WTC11 (cell line): ENCODE results near the gene TMEM88. TPM values are rescaled to one million over a fixed set of nuclear protein-coding genes. Genes with fewer than 3 reads are reported as not detected.

Source experiments
- ATAC-seq: fragments of 200-7000 bp; cut with Tn5 transposase; 2 replicates; pipeline ENCODE4 v1.10.0; 2021; ENCODE audit warnings: mild to moderate bottlenecking, moderate library complexity
- CTCF ChIA-PET: fragments of 300-600 bp; sonication (Branson Sonifier 250); formaldehyde crosslinking; loops from one replicate; lab custom pipeline; 2021; ENCODE audit warnings: antibody characterized with exemption; lab: Charles Lee
- POLR2A ChIA-PET: fragments of 350-600 bp; sonication (Branson Sonifier 250); formaldehyde crosslinking; loops from one replicate; lab custom pipeline; 2021; ENCODE audit warnings: antibody characterized with exemption; lab: Charles Lee
- DNase-seq: peaks from one replicate; pipeline ENCODE4 v3.0.0; 2021; ENCODE audit warnings: low spot score
- H3K27ac Mint-ChIP-seq: 2 replicates; pipeline ENCODE4 v1.8.0; 2021; ENCODE audit warnings: mixed read lengths
- H3K27me3 Mint-ChIP-seq: 2 replicates; pipeline ENCODE4 v1.8.0; 2021; ENCODE audit warnings: low read depth, mild to moderate bottlenecking, moderate library complexity, mixed read lengths
- H3K36me3 Mint-ChIP-seq: 2 replicates; pipeline ENCODE4 v1.8.0; 2021; ENCODE audit warnings: mixed read lengths
- H3K4me1 Mint-ChIP-seq: 2 replicates; pipeline ENCODE4 v1.8.0; 2022; ENCODE audit warnings: mixed read lengths
- H3K4me3 Mint-ChIP-seq: 2 replicates; pipeline ENCODE4 v1.8.0; 2021; ENCODE audit warnings: mild to moderate bottlenecking, moderate library complexity, mixed read lengths
- H3K9me3 Mint-ChIP-seq: 2 replicates; pipeline ENCODE4 v1.8.0; 2021; ENCODE audit warnings: mixed read lengths
- ARID4B ChIP-seq: sonication (generic); formaldehyde crosslinking; IDR thresholded peaks from 2 replicates; pipeline ENCODE4 v1.8.0; 2023; ENCODE audit warnings: missing genetic modification reagents, mild to moderate bottlenecking, borderline replicate concordance
- ETV6 ChIP-seq: sonication (generic); formaldehyde crosslinking; IDR thresholded peaks from 2 replicates; pipeline ENCODE4 v1.8.1; 2022; ENCODE audit warnings: mild to moderate bottlenecking, missing genetic modification reagents
- FOXJ3 ChIP-seq: sonication (generic); formaldehyde crosslinking; IDR thresholded peaks from 2 replicates; pipeline ENCODE4 v1.9.0; 2021; ENCODE audit warnings: missing genetic modification reagents, mild to moderate bottlenecking, borderline replicate concordance
- GRHL2 ChIP-seq: fragments of 250-450 bp; sonication (Bioruptor Pico); IDR thresholded peaks from 2 replicates; pipeline ENCODE4 v1.8.0; 2022; ENCODE audit warnings: mild to moderate bottlenecking, moderate library complexity; ENCODE audit not compliant: insufficient replicate concordance, severe bottlenecking
- HMGXB4 ChIP-seq: sonication (generic); formaldehyde crosslinking; IDR thresholded peaks from 2 replicates; pipeline ENCODE4 v1.8.1; 2023; ENCODE audit warnings: mild to moderate bottlenecking, moderate library complexity, missing genetic modification reagents
- IRF1 ChIP-seq: sonication (generic); formaldehyde crosslinking; IDR thresholded peaks from 2 replicates; pipeline ENCODE4 v1.8.0; 2023; ENCODE audit warnings: missing genetic modification reagents
- KAT7 ChIP-seq: sonication (generic); formaldehyde crosslinking; IDR thresholded peaks from 2 replicates; pipeline ENCODE4 v1.8.1; 2023; ENCODE audit warnings: missing genetic modification reagents, mild to moderate bottlenecking, borderline replicate concordance
- MAX ChIP-seq: sonication (generic); formaldehyde crosslinking; IDR thresholded peaks from 2 replicates; pipeline ENCODE4 v1.8.0; 2022; ENCODE audit warnings: mild to moderate bottlenecking, missing genetic modification reagents
- MYBL2 ChIP-seq: sonication (generic); formaldehyde crosslinking; IDR thresholded peaks from 2 replicates; pipeline ENCODE4 v1.8.1; 2023; ENCODE audit warnings: mild to moderate bottlenecking, moderate library complexity, missing genetic modification reagents
- NR2C2 ChIP-seq: sonication (generic); formaldehyde crosslinking; IDR thresholded peaks from 2 replicates; pipeline ENCODE4 v1.8.0; 2022; ENCODE audit warnings: mild to moderate bottlenecking, missing genetic modification reagents
- PREB ChIP-seq: sonication (generic); formaldehyde crosslinking; IDR thresholded peaks from 2 replicates; pipeline ENCODE4 v1.8.1; 2022; ENCODE audit warnings: mild to moderate bottlenecking, missing genetic modification reagents, moderate library complexity, borderline replicate concordance
- SOX15 ChIP-seq: fragments of 250-450 bp; sonication (Bioruptor Pico); IDR thresholded peaks from 2 replicates; pipeline ENCODE4 v1.9.0; 2021; ENCODE audit warnings: mild to moderate bottlenecking
- USF1 ChIP-seq: sonication (generic); formaldehyde crosslinking; IDR thresholded peaks from 2 replicates; pipeline ENCODE4 v1.8.0; 2022; ENCODE audit warnings: mild to moderate bottlenecking, missing genetic modification reagents
- USF2 ChIP-seq: sonication (generic); formaldehyde crosslinking; IDR thresholded peaks from 2 replicates; pipeline ENCODE4 v1.8.1; 2023; ENCODE audit warnings: mild to moderate bottlenecking, missing genetic modification reagents, moderate library complexity
- ZBTB43 ChIP-seq: sonication (generic); formaldehyde crosslinking; IDR thresholded peaks from 2 replicates; pipeline ENCODE4 v1.8.1; 2023; ENCODE audit warnings: mild to moderate bottlenecking, missing genetic modification reagents
- ZMAT4 ChIP-seq: fragments of 250-450 bp; sonication (Bioruptor Pico); IDR thresholded peaks from 2 replicates; pipeline ENCODE4 v1.9.0; 2021; ENCODE audit warnings: mild to moderate bottlenecking
- ZNF423 ChIP-seq: fragments of 250-450 bp; sonication (Bioruptor Pico); IDR thresholded peaks from 2 replicates; pipeline ENCODE4 v2.1.2; 2022; ENCODE audit warnings: mild to moderate bottlenecking, moderate library complexity
- ZNF425 ChIP-seq: fragments of 250-450 bp; sonication (Bioruptor Pico); conservative IDR thresholded peaks from 2 replicates; pipeline ENCODE4 v1.9.0; 2021; ENCODE audit warnings: mild to moderate bottlenecking
- total RNA-seq: library from RNA; stranded (reverse); gene quantifications from 3 replicates; pipeline ENCODE4 v1.2.3, GENCODE V29; 2021

Gene TMEM88
- total RNA-seq, 1 experiment from 2014 or later = 2.9 TPM

GRCh38 chr17:7886227-7887037, 31.6 kb downstream of the TMEM88 start (continued):
- TF ChIP-seq ARID4B (CRISPR knock-in tag) (peak; percentile 26; the same call in 1 of the 2 replicates), MYBL2 (no peak), USF2 (CRISPR knock-in tag) (no peak), KAT7 (no peak), ZNF425 (CRISPR knock-in tag) (no peak), ZNF423 (CRISPR knock-in tag) (peak; percentile 78; the same call in 1 of the 2 replicates), ETV6 (no peak), IRF1 (CRISPR knock-in tag) (no peak), MAX (CRISPR knock-in tag) (0 out of 2 replicates have a peak, but pooled peaks have one; percentile 15)

- Mint-ChIP-seq H3K4me1 (peaks cover 10% of the 10 kb centered on the region), H3K27ac (no peak overlapping the region), H3K9me3 (no peaks in the 10 kb centered on the region), H3K4me3 (no peak overlapping the region), H3K36me3 (no peaks in the 10 kb centered on the region; the same call in 1 of the 2 replicates), H3K27me3 (no peaks in the 10 kb centered on the region; the same call in 1 of the 2 replicates)
- CTCF ChIA-PET = no interaction called here
- ATAC-seq = no peak
- DNase-seq = no peak
- POLR2A ChIA-PET = no interaction called here
- TF ChIP-seq ZMAT4 (CRISPR knock-in tag) (no peak), USF2 (CRISPR knock-in tag) (no peak), FOXJ3 (CRISPR knock-in tag) (no peak), NR2C2 (no peak), GRHL2 (CRISPR knock-in tag) (no peak), HMGXB4 (CRISPR knock-in tag) (no peak), USF1 (no peak), ZBTB43 (CRISPR knock-in tag) (no peak), SOX15 (no peak), PREB (CRISPR knock-in tag) (no peak)
Measured at GRCh38 chr17:7887038-7887481, 32.2 kb downstream of the TMEM88 start.
